Measurements from ENCODE around the gene COL6A3.

Gene COL6A3

DNA sequence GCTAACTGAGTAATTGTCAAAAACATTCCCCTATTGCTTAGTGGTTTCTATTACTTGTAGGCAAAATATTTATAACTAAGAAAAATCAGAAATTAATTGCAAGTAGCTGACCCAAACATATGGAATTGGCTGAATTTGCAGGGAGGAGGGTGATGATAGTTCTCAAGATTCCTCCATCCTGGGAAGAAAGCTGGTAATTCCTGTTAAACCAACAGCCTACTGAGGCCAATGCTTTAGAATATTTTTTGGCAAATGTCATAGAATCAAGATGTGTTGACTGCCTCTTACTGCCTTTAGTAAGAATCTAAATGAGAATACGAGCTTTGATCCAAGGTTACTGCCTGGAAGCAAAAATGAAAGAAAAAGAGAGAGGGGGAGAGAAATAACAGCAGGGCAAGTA is 120.0 kb downstream of the COL6A3 start:
- CTCF ChIA-PET: interaction anchor here (0.8 to 1.4 kb wide), 3 partner anchors 119 to 141 kb away, joined by 3 to 5 read pairs (median 3); no protein-coding TSS in a partner anchor

DNA sequence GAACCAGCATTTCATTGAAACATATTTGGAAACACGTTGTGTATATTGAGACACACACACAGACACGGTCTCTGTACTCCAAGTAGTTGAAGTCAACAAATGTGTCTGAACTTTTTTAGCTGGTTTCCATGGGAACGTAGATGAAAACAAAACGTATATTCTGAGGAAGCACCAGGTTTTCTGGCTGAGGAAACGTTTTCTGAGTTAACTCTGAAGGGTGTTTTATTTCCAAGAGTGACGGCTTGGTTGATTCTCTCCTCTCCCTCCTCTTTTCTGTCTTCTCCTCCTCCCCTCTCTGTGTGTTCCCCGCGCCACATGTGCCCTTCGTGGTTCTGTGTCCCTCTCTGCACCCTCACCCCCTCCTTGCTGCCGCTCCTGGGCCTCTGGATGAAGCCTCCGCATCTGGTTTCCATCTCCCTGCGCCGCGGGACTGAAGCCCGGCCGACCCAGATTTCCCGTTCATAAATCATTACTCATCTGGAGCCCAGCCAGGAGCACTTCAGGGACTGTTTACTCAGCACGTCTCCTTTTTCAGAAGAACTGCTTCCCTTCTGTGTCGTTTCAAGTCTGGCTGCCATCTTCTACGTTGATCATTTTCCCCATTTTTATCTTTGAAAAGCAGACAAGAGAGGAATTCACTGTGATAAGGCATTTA is 122.7 kb downstream of the COL6A3 start:
- H3K9me3 ChIP-seq (ENCODE audit: control extremely low read depth in 1 of 5, control insufficient read depth in 4 of 5, insufficient read depth in 2 of 5, low read depth in 1 of 5, low read length in 4 of 5): peaks cover 0 to 4% (median 1%) of the 10 kb centered on the region in 5 experiments
- no peaks in the 10 kb centered on the region for H3K36me3 ChIP-seq (ENCODE audit: control insufficient read depth in 4 of 4, insufficient read depth in 4 of 4, low read length in 3 of 4)
- 0% methylated on average over 20 of the region's 20 CpGs for WGBS (ENCODE audit: insufficient coverage)
- peak; percentile 94 to 98 (median 98) for DNase-seq
- peaks cover 0 to 3% (median 0%) of the 10 kb centered on the region in 5 experiments for H3K27me3 ChIP-seq (replicated peaks in 2 of 5; ENCODE audit: control insufficient read depth in 4 of 5, insufficient read depth in 5 of 5, low read length in 4 of 5)
- POLR2A ChIA-PET: interaction anchor here (0.7 kb wide), 1 partner anchor 9 kb away, joined by 3 read pairs; no protein-coding TSS in a partner anchor
- H3K4me3 ChIP-seq (ENCODE audit: control insufficient read depth in 1 of 7, extremely low read depth in 1 of 7, insufficient read depth in 4 of 7, low read depth in 2 of 7, low read length in 6 of 7): peak overlapping the region in 6 of 7 experiments; percentile 8 to 61 (median 17)
- CTCF ChIA-PET: interaction anchor here (1.0 to 2.1 kb wide), 2 partner anchors 21 to 33 kb away, joined by 3 to 6 read pairs; no protein-coding TSS in a partner anchor
- H3K4me1 ChIP-seq (ENCODE audit: control extremely low read depth in 1 of 4, control insufficient read depth in 4 of 4, insufficient read depth in 4 of 4, low read length in 3 of 4): peaks cover 3 to 19% (median 15%) of the 10 kb centered on the region in 4 experiments
- peak overlapping the region; percentile 74 to 81 for H3K27ac ChIP-seq (ENCODE audit: insufficient read depth in 1 of 2, low read depth in 1 of 2, low read length in 2 of 2, poor library complexity in 1 of 2, severe bottlenecking in 2 of 2)

More for the DNA sequence above, 120.0 kb downstream of the COL6A3 start:
- Histone ChIP-seq H3K9me3 (ENCODE audit: control extremely low read depth in 1 of 5, control insufficient read depth in 4 of 5, insufficient read depth in 2 of 5, low read depth in 1 of 5, low read length in 4 of 5) (peaks cover 0 to 1% (median 0%) of the 10 kb centered on the region in 5 experiments), H3K27ac (ENCODE audit: insufficient read depth in 1 of 2, low read depth in 1 of 2, low read length in 2 of 2, poor library complexity in 1 of 2, severe bottlenecking in 2 of 2) (no peak overlapping the region), H3K36me3 (ENCODE audit: control insufficient read depth in 4 of 4, insufficient read depth in 4 of 4, low read length in 3 of 4) (no peaks in the 10 kb centered on the region), H3K4me1 (ENCODE audit: control extremely low read depth in 1 of 4, control insufficient read depth in 4 of 4, insufficient read depth in 4 of 4, low read length in 3 of 4) (peaks cover 3 to 19% (median 15%) of the 10 kb centered on the region in 4 experiments), H3K4me3 (ENCODE audit: control insufficient read depth in 1 of 7, extremely low read depth in 1 of 7, insufficient read depth in 4 of 7, low read depth in 2 of 7, low read length in 6 of 7) (no peak overlapping the region), H3K27me3 (replicated peaks in 2 of 5; ENCODE audit: control insufficient read depth in 4 of 5, insufficient read depth in 5 of 5, low read length in 4 of 5) (peaks cover 0 to 3% (median 0%) of the 10 kb centered on the region in 5 experiments)
- POLR2A ChIA-PET: no interaction called here
- no CpG with 5 or more reads among the region's 1 CpG for WGBS (ENCODE audit: insufficient coverage)
- DNase-seq: no peak

DNA sequence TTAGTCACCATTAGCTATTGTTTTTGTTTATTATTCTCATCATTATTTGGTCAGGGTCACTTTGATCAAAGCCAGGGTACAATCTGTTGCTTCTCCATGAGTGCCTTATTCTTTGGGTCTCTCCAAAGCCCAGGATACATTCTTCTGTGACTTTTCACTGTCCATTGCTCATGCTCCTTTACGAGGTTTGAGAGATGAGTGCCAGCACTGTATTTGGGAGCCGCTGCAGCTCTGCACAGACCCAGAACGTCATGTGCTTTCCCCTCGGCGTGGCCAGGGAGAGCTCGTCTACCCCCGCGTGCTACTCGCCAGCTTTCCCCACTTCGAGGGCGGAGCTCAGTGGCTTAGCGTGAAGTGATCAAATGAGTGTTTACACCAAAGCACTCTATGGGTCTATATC is 123.7 kb downstream of the COL6A3 start:
- Histone ChIP-seq H3K4me1 (ENCODE audit: control extremely low read depth in 1 of 4, control insufficient read depth in 4 of 4, insufficient read depth in 4 of 4, low read length in 3 of 4) (peaks cover 3 to 19% (median 15%) of the 10 kb centered on the region in 4 experiments), H3K36me3 (ENCODE audit: control insufficient read depth in 4 of 4, insufficient read depth in 4 of 4, low read length in 3 of 4) (no peaks in the 10 kb centered on the region), H3K27ac (ENCODE audit: insufficient read depth in 1 of 2, low read depth in 1 of 2, low read length in 2 of 2, poor library complexity in 1 of 2, severe bottlenecking in 2 of 2) (no peak overlapping the region), H3K4me3 (ENCODE audit: control insufficient read depth in 1 of 7, extremely low read depth in 1 of 7, insufficient read depth in 4 of 7, low read depth in 2 of 7, low read length in 6 of 7) (peak overlapping the region in 1 of 7 experiments; percentile 14), H3K9me3 (ENCODE audit: control extremely low read depth in 1 of 5, control insufficient read depth in 4 of 5, insufficient read depth in 2 of 5, low read depth in 1 of 5, low read length in 4 of 5) (peaks cover 0 to 4% (median 1%) of the 10 kb centered on the region in 5 experiments), H3K27me3 (replicated peaks in 2 of 5; ENCODE audit: control insufficient read depth in 4 of 5, insufficient read depth in 5 of 5, low read length in 4 of 5) (peaks cover 0 to 3% (median 0%) of the 10 kb centered on the region in 5 experiments)
- DNase-seq: peak in 2 of 3 donors; percentile 10 to 35
- CTCF ChIA-PET: interaction anchor here (0.8 to 2.1 kb wide), 3 partner anchors 20 to 125 kb away, joined by 3 to 6 read pairs (median 3); no protein-coding TSS in a partner anchor
- WGBS (ENCODE audit: insufficient coverage): 46% methylated on average over 9 of the region's 12 CpGs
- POLR2A ChIA-PET: no interaction called here

DNA sequence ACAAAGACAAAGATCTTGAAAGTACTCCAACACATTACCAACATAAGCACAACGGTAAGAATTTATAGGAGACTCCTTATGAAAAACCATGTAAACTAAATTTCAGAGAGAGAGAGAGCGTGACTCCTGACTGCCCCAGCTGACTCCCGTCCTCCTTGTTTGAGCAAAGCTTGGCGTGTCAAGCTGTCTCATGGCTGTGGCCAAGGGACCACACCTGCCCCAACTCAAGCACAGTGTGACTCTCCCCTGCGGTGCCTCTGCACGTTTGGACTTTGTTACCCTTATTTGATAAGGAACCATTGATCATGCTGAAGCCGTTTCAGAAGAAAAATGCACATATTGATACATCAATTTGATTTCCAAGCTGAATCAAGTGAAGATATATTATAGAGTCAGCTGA is 124.8 kb downstream of the COL6A3 start:
- H3K27ac ChIP-seq (ENCODE audit: insufficient read depth in 1 of 2, low read depth in 1 of 2, low read length in 2 of 2, poor library complexity in 1 of 2, severe bottlenecking in 2 of 2): no peak overlapping the region
- no peak for DNase-seq
- H3K9me3 ChIP-seq (ENCODE audit: control extremely low read depth in 1 of 5, control insufficient read depth in 4 of 5, insufficient read depth in 2 of 5, low read depth in 1 of 5, low read length in 4 of 5): peaks cover 0 to 5% (median 1%) of the 10 kb centered on the region in 5 experiments
- WGBS (ENCODE audit: insufficient coverage): 100% methylated on average over 4 of the region's 7 CpGs
- H3K36me3 ChIP-seq (ENCODE audit: control insufficient read depth in 4 of 4, insufficient read depth in 4 of 4, low read length in 3 of 4): no peaks in the 10 kb centered on the region
- CTCF ChIA-PET: interaction anchor here (1.3 kb wide), 1 partner anchor 124 kb away, joined by 4 read pairs; no protein-coding TSS in a partner anchor
- POLR2A ChIA-PET: interaction anchor here (0.5 kb wide), 1 partner anchor 15 kb away, joined by 3 read pairs; no protein-coding TSS in a partner anchor
- H3K4me3 ChIP-seq (ENCODE audit: control insufficient read depth in 1 of 7, extremely low read depth in 1 of 7, insufficient read depth in 4 of 7, low read depth in 2 of 7, low read length in 6 of 7): no peak overlapping the region
- H3K27me3 ChIP-seq (replicated peaks in 2 of 5; ENCODE audit: control insufficient read depth in 4 of 5, insufficient read depth in 5 of 5, low read length in 4 of 5): peaks cover 0 to 3% (median 0%) of the 10 kb centered on the region in 5 experiments
- peaks cover 3 to 19% (median 15%) of the 10 kb centered on the region in 4 experiments for H3K4me1 ChIP-seq (ENCODE audit: control extremely low read depth in 1 of 4, control insufficient read depth in 4 of 4, insufficient read depth in 4 of 4, low read length in 3 of 4)

DNA sequence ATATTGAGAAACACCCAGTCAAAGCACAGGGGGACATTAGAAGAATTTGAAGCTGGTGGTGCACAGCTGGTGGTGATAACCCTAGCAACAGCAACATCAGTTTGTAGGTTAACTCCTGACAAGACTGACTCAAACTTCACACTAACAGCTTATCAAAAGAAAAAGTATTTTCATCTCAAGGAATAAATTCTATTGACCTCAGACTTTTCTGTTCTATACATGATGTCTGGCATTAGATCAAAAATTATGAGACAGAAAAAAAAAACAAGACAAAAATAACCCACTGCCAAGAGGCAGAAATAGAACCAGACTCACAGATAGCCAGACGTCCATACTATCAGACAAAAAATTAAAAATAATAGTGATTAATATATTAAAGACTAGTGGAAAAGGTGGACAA is 126.1 kb downstream of the COL6A3 start:
- no CpG with 5 or more reads among the region's 1 CpG for WGBS (ENCODE audit: insufficient coverage)
- DNase-seq: no peak
- Histone ChIP-seq H3K4me1 (ENCODE audit: control extremely low read depth in 1 of 4, control insufficient read depth in 4 of 4, insufficient read depth in 4 of 4, low read length in 3 of 4) (peaks cover 3 to 19% (median 15%) of the 10 kb centered on the region in 4 experiments), H3K36me3 (ENCODE audit: control insufficient read depth in 4 of 4, insufficient read depth in 4 of 4, low read length in 3 of 4) (no peaks in the 10 kb centered on the region), H3K9me3 (ENCODE audit: control extremely low read depth in 1 of 5, control insufficient read depth in 4 of 5, insufficient read depth in 2 of 5, low read depth in 1 of 5, low read length in 4 of 5) (peaks cover 0 to 5% (median 0%) of the 10 kb centered on the region in 5 experiments), H3K4me3 (ENCODE audit: control insufficient read depth in 1 of 7, extremely low read depth in 1 of 7, insufficient read depth in 4 of 7, low read depth in 2 of 7, low read length in 6 of 7) (no peak overlapping the region), H3K27ac (ENCODE audit: insufficient read depth in 1 of 2, low read depth in 1 of 2, low read length in 2 of 2, poor library complexity in 1 of 2, severe bottlenecking in 2 of 2) (no peak overlapping the region), H3K27me3 (replicated peaks in 2 of 5; ENCODE audit: control insufficient read depth in 4 of 5, insufficient read depth in 5 of 5, low read length in 4 of 5) (peaks cover 0 to 4% (median 0%) of the 10 kb centered on the region in 5 experiments)
- CTCF ChIA-PET: no interaction called here
- POLR2A ChIA-PET: no interaction called here

DNA sequence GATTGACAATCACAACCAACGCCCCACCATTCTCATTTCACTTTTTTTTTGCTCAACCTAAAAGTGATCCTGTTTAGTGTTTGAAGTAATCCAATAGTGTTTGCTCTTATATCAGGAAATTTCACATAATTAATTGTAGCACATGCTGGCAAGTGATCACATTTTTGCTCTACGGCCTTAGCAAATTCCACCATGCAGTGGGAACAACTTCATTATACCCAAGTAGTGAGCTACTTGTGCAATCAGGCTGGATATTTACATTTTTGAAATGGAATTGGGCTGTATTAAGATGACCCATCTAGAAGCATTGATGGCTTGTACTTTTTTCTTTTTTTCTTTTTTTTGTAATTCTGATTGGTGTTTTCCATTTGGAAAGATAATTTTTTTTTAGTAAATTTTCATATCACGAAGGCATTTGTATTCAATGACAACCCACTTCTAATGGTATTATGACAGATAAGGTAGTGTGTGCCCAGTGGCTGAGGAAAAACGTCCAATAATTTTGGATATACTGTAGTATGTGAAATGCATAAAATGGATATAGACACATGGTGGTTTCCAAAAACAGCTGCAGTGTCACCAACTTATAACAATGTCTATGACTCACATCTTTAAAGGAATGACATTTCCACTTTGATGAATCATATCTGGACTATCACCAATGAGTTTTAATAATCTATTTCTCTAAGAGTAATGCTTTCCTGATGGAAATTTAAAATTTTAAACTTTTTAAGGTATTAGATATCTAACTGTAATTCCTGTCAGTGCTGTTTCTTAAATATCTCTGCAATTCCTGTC is 130.6 kb downstream of the COL6A3 start:
- Histone ChIP-seq H3K4me3 (ENCODE audit: control insufficient read depth in 1 of 7, extremely low read depth in 1 of 7, insufficient read depth in 4 of 7, low read depth in 2 of 7, low read length in 6 of 7) (no peak overlapping the region), H3K36me3 (ENCODE audit: control insufficient read depth in 4 of 4, insufficient read depth in 4 of 4, low read length in 3 of 4) (no peaks in the 10 kb centered on the region), H3K4me1 (ENCODE audit: control extremely low read depth in 1 of 4, control insufficient read depth in 4 of 4, insufficient read depth in 4 of 4, low read length in 3 of 4) (no peaks in the 10 kb centered on the region), H3K27ac (ENCODE audit: insufficient read depth in 1 of 2, low read depth in 1 of 2, low read length in 2 of 2, poor library complexity in 1 of 2, severe bottlenecking in 2 of 2) (no peak overlapping the region), H3K27me3 (replicated peaks in 2 of 5; ENCODE audit: control insufficient read depth in 4 of 5, insufficient read depth in 5 of 5, low read length in 4 of 5) (peaks cover 0 to 4% (median 0%) of the 10 kb centered on the region in 5 experiments), H3K9me3 (ENCODE audit: control extremely low read depth in 1 of 5, control insufficient read depth in 4 of 5, insufficient read depth in 2 of 5, low read depth in 1 of 5, low read length in 4 of 5) (peaks cover 0 to 5% (median 0%) of the 10 kb centered on the region in 5 experiments)
- ChIA-PET POLR2A (interaction anchor here (0.5 kb wide), 1 partner anchor 408 kb away, joined by 3 read pairs; no protein-coding TSS in a partner anchor), CTCF (no interaction called here)
- 100% methylated on average over 1 of the region's 4 CpGs for WGBS (ENCODE audit: insufficient coverage)
- peak in 2 of 3 donors; percentile 7 to 18 for DNase-seq
